NCI-H146 treated with DMSO at 0.1 percent for 48 hours (cell line): ENCODE measurements around the gene GRIA3.

Source experiments
- DNase-seq: peaks from one replicate; lab custom pipeline; 2025; ENCODE audit not compliant: unreplicated experiment; lab: John Stamatoyannopoulos, UW

GRIA3 gene

DNA sequence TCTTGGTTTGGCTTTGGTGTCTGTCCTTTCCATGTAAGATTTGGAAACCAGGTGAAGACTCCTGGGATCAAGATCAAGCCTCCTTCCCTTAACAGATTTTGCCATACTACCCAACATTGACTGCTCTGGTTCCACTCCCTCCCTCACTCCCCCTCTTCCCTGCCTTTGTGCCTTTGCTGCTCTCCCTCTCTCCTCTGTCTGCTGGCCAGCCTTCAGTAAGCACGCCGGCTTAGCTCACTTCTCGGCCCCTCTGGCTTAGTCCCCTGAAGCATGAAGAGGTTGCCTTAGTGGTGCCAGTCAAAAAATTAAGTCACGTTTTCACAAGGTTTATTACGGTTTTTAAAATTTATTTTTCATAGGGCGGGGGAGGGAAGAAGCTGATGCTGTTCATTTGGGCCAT is 6.0 kb downstream of the GRIA3 start:
- no peak for DNase-seq

DNA sequence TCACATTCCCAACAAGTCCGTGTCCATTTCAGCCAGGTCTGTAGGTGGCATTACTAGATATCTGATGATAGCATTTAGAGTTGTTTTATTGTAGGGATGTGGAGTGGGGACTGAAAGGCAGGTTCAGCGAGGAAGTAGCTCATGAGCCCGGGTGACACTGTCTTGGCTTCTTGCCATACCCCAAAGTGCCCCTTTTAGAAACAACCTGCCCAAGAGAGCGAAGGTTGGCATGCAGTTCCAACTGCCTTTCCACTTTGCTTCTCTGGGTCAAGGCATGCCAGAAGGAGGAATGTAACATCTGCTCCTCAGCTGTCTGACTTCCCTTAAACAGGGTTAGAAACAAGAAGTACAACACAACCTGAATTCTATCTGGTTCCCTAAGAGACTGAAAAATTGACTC is 9.0 kb downstream of the GRIA3 start:
- no peak for DNase-seq

DNA sequence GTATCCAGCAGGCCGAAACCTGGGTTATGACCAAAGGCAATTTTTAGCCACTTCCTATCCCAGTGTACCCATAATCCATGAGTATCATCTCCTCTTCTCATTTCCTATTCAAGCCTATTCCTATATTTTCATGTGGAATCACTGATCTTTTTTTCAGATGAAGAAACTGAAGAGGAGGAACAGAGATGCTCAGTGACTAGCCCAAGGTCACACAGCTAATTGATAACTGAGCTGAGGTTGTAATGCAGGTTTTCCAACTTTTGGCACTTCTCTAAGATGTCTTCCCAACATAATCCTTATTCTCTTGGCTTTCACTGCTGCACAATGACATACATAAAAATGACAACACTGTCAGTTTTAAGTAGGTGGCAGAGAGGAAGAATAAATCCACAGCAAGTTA is 15.3 kb downstream of the GRIA3 start:
- DNase-seq = no peak

DNA sequence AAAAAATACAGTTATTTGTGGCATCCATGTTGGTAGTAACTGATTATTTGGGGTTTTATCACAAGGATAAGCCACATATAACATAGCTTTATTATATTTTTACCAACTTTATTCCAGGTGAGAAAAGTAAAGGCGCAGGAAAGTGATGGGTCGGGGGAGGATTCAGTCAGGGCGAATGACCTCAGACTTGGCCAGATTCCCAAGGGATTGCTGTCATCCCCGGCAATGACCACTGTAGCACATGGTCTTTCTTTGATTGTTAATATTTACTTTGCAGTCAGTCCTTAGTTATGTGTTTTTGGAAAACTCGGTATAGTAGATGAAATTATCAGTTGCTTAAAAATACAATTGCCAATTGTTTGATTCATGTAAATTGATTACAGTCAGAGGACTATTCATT is 17.6 kb downstream of the GRIA3 start:
- DNase-seq = no peak

DNA sequence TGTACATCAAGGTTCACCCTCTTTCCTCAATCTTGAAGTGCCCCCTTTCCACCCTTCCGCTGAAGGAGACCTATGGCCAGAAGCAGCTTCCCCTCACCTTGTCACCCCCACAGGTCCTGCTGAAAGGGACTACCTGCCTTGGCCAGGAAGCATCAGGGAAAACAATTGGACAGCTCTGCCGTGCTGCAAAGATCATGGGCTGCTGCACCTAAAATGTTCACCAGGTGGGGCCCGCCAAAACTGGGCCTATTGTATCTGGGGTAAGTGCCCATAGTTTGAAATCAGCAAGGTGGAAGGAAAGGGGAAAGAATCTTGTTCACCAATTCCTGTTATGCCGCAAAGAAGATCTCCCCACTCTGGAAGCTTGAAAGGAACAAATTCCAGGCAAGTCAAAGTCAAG is 18.4 kb downstream of the GRIA3 start:
- no peak for DNase-seq

DNA sequence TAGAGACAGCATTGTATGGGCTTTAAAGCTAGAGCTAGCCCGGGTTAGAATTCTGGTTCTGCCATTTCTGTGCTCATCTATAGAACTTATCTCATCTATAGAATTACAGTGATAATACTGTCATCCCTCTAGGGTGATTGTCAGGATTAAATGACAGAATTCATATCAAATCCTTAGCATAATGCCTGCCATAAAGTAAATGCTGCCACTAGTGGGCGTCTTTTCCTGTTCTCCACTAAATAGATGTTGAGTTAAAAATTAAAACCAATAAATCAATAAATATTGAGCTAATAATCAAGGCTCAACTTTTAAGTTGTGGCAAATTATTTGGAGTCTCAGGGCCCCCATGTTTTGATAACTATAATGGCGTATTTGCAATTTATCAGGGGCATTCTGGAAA is 19.7 kb downstream of the GRIA3 start:
- no peak for DNase-seq

DNA sequence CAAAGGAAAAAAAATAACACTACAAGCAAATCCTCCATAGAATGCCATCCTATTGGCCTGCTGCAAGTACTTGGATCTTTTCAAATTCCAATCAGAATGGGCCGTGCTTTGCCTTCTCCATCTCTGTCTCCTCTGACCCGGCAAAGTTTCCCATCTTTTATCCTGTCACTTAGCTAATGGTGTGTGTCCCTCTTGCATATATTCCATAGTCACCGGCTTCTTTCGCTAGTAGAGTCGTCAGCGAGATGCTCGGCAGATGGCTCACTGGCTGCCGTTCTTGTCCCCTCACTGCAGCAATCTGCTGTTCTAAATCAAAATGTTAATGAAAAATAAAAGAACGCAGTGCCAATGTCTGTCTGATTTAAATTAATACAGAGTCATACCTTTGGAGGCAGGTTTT is 22.1 kb downstream of the GRIA3 start:
- no peak for DNase-seq

DNA sequence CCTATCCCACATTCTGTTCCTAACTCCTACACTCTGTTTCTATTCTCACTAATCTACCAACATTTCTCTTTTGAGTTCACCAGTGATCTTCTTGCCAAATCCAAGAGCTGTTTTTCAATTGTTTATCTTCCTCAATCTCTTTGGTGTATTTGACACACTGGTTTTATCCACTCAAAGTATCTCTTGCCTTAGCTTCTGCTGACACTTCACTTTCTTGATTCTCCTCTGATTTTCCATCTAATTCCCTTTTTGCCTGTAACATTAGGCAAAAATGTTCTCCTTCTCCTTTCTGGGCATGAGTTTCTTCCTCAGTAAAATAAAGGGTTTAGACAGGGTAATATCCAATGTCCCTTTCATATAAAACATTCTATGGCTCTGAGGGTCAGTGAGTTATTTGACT is 26.2 kb downstream of the GRIA3 start:
- DNase-seq = no peak

DNA sequence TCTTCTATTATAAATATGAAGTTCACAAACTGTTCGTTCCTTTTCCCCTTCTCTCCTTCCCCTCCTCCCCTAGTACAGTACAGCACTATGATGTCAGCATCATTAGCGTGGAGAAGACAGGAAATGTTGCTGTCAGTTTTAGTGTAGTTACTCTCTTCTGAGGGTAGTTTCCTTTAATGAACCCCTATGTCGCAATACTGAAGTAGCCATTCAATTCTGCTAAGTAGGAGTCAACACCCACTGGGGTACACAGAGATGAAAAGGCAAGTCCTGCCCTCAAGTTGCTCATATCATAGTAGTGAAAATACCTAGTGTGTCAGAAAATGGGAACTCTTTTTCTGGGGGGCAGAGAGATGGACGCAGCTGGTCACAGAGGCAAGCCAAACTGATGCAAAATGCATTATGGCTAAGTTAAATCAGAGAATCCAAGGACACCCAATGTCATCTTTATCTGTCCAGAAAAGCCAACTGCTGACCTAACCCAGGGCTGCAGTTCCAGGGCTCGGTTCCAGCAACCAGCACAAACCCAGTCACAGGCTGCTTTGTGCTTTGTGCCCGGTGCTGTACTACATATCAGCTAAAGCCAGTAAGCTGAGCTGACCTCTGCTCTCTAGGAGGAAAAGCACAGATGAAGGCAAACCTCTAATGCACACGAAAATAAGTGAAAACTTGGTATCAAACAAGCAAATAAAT is 31.5 kb downstream of the GRIA3 start:
- no peak for DNase-seq

DNA sequence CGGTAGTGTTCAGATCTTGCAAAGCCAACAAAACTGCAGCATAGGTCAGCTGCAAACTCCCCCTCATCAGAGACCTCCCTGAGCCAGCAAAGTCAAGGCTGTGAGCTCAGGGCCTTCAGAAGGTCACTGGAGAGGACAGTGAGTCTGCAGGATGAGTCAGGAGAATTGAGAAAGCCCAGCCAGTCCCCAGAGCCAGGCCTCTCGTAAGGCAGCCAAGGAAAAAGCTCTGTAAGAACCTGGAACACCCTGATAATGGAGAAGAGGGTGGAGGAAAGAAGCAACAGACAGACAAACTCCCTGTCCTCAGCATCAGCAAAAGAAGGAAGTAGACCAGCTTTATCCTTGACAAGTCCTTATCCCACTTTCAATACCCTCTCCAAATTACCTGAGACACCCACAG is 33.0 kb downstream of the GRIA3 start:
- no peak for DNase-seq

DNA sequence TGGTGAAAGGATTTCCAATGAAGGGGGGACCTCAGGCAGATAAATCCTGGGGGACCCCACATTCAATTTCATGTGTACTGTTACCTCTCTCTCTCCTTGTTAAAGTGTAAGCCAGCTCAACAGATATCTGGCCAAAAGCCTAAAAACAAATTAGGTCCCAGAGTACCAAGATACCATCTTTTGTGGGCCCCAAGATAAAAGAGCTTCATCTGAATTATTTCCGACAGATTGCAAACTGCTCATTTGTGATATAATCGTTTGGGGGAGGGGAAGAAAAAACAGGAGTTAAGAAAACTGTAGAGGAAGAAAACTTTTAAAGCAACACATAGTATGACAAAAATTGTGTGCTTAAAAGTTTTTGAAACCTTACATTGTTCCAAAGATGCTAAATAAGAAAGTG is 33.6 kb downstream of the GRIA3 start:
- DNase-seq = no peak

DNA sequence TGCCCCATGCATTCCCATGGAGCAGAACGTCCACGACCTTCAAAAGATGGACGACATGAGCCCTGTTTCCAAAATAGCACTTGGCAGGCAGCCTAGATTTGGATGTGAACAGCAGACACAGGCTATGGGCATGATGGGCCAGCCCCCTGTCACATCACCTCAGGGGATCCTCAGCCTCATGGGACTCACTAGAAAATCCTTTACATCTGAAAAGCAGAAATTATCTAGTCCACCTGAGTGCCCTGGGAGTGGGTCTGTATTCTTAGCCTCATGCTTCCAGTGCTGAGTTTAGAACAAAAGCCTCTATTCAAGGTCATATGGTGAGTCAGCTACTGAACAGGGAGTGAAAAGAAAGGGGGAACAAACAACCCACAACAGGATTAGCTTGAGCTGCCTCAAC is 35.8 kb downstream of the GRIA3 start:
- no peak for DNase-seq

DNA sequence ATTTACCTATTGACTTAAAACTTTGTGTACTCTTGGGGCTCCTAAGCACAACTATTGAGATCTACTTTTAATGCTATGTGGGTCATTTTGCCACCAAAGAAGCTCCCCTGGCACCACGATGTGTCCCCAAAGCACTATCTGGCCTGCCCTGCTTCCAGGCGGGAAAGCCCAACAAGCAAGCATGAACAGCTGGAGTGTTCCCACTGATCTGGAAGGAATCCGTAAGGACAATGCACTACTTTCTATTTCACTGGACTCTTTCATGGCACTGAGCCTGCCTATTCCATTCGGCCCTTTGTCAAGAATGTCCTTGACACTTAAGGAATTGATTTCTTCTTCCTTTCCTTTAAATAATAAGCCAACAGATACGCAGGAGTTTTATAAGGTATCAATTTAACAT is 38.8 kb downstream of the GRIA3 start:
- DNase-seq = no peak

DNA sequence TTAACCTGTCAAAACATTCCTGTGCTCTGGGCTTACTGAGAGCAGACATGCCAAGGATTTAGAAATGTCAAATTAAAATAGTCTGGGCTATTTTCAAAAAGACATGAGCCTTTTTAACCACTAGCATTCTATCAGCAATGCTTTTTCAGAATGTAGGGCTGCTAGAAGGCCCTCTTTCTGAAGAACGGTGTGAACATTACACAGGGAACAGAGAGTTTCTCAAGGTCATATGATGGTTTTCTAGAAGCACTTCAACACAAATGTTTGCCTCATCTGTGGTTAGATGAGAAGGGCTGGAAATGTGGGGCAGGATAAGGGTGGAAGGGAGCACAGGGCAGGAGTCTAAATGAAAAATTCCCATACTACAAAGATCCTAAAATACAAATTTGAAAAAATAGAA is 39.3 kb downstream of the GRIA3 start:
- no peak for DNase-seq

DNA sequence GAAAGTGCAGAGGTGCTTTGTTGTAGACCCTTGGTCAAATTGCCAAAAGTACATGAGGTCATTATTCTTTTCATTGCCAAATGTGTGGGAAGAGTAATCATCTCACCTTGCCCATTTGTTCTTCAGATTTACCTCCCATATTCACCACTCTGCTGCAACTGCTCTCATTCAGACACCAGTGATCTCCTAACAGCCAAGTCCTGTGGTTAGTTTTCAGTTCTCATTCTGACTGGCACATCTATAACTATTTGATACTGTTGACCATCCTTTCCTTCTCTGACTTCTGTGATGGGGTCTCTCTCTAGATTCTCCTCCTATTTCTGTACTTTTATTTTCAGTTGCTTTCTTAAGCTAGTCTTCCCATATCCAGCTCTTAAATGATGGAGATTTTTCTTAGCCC is 39.8 kb downstream of the GRIA3 start:
- DNase-seq = no peak

DNA sequence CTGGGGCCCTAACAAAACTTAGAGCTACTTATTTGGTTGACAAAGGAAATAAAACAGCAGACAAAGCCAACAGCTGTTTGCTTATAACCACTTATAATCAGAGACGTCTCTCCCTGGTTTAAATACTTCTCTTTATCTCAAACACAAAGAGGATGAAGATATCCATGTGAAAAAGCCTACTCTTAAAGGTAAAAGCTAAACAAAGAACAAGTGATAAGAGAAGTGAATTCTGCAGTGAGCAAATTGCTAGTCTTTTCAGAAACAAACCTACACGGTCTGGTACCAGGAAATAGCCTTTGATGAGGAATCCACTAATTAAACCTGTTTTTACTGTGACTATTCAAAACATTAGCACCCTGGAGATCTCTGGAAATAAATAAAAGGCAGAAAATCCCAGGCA is 46.7 kb downstream of the GRIA3 start:
- DNase-seq = no peak

DNA sequence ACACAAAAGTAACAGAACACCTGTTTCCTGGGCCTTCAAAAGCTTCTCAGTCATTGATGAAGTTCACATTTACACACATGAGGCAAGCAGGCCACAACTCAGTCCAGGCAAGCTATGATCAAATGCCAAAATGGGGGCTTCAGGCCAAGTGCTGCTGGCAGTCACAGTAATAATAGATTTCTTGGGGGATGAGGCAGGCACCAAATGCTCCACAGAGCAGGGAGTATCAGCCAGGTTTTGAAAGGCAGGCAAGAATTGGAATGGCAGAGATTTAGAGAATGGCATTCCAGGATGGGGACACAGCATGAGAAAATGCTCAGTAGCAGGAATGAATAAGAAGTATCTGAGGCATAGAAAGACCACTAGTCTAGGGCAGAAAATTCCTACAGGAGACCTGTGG is 52.8 kb downstream of the GRIA3 start:
- no peak for DNase-seq

DNA sequence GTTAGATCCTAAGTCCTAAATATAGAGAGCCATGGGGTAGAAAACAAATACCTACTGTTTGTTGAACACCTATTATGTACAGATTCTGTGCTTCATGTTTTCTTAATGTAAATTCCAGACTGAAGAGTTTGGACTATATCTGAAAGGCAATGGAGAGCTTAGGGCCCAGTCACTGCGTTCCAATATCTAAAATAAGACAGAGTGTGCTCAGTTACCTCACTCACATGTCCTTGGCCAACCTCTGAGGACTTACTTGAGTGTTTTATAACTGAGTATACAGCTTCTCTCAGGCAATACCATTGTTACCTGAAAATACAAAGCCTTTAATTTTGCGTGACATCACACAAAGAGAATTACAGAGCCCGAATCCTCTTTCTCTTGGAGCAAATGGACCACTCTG is 53.2 kb downstream of the GRIA3 start:
- no peak for DNase-seq

DNA sequence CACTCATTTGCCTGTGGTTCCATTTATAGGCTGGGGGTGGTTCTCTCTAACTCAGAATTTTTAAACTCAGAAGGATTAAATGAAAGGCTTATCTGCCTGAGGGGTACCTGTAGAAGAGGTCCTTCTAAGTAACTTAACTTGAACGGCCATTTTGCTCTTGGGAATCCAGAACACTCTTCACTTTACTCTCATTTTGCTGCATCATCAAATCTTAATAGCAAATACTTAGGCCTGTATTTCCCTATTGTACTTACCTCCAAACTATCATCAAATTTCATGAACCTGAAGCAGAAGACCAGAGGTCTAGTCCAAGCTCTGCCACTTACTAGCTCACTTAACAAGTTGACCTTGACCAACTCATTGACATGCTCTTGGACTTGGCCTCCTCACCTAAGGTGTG is 70.4 kb downstream of the GRIA3 start:
- no peak for DNase-seq

DNA sequence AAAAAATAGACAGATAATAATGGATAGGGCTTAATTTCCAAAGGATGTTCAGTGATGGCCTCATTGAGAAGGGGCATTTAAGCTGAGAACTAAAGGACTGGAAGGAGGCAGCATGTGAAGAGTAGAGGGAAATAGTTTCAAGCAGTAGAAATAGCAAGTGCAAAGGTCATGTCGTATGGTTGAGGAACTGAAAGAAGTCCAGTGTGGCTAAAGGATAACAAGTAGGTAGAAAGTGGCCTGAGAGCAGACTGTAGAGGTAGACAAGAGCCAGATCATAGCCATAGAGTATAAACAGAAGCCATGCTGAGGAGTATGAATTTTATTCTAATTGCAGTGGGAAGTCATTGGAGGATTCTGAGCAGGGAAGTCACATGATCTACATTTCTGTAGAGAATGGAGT is 72.3 kb downstream of the GRIA3 start:
- no peak for DNase-seq

DNA sequence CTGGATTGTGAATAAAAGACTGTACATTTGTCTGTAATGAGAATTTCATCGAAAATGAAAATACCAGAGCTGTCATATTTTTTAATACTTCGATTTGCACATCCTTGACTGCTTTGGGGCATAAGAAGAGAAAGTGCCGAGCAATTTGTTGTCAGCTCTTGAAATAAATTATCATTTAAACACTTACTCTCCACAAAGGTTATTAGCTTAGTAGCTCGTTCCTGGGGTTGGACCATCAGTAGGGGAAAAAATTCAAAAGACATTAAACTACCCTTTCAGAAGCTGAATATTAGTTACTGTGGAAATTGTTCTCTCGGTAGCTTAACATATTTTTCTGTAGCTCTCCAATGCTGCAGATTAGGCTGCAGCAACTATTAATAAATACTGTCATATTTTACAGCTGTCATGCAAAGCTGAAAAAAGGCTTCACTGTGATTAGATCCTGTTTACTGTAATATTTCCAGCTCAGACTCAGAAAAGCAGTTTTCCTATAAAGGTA is 76.9 kb downstream of the GRIA3 start:
- DNase-seq = no peak

DNA sequence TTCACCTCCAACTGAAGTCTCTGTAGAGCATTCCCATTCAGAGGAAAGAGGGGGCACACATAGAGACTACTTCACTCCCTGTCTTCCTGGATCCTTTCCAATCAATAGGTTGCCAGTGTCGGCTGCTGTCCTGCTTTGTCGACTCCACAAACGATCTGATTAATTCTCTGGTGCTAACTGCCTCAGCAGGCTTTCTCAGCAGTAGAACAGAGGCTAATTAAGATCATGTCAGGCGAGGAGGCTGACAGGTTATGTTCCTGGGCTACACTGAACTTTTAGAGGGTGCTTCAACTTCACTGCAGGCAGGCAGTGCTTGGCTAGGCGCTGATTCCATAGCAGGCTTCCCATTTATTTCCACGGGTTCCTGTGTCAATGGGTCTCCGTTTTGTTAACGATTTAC is 79.2 kb downstream of the GRIA3 start:
- no peak for DNase-seq

DNA sequence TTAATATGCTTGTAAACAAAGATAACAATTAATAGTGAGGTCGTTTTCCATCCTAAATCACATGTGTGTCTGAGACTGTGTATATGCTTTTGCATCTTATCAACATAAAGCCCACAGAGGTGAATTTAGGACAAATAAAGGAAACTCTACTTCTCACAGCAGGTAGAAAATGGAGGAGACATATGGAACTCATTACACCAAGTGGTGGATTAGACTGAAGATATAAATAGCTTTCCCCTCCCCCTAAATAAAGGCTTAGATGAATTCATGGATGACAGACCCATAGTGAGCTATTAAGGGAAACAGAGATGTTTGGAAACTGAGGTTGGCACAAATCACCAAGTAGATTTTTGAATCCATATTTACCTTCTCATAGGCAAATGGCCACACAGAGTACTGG is 79.7 kb downstream of the GRIA3 start:
- no peak for DNase-seq

DNA sequence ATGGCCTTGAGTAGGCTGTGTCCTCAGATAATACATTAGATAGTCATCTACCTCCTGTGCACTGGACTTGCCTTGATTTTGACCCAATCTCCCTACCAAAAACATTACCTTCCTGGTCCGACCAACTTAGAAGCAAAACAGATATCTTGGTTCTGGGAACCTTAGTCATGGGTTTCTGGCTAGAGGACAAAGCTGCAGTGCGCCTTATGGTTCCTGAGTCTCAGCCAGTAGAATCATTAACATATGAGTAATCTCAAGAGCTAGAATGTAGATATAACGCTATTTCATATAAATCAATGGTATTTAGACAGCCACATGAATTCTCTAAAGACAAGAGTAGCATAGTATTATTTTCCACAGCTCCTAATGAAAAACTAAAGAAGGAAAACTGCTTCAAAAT is 83.1 kb downstream of the GRIA3 start:
- no peak for DNase-seq
